Measurements from ENCODE around the gene SYT14.

SYT14 gene

GRCh38 chr1:210125143-210125542 is 187.1 kb downstream of the SYT14 start:
- no peak for DNase-seq (ENCODE audit: low read depth)
- no peak overlapping the region for H3K4me3 ChIP-seq (ENCODE audit: control insufficient read depth, low read depth, low read length)
- TF ChIP-seq, protein P1, sequence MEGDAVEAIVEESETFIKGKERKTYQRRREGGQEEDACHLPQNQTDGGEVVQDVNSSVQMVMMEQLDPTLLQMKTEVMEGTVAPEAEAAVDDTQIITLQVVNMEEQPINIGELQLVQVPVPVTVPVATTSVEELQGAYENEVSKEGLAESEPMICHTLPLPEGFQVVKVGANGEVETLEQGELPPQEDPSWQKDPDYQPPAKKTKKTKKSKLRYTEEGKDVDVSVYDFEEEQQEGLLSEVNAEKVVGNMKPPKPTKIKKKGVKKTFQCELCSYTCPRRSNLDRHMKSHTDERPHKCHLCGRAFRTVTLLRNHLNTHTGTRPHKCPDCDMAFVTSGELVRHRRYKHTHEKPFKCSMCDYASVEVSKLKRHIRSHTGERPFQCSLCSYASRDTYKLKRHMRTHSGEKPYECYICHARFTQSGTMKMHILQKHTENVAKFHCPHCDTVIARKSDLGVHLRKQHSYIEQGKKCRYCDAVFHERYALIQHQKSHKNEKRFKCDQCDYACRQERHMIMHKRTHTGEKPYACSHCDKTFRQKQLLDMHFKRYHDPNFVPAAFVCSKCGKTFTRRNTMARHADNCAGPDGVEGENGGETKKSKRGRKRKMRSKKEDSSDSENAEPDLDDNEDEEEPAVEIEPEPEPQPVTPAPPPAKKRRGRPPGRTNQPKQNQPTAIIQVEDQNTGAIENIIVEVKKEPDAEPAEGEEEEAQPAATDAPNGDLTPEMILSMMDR (IDR thresholded peaks at IDR 0.05; ENCODE audit: control insufficient read depth, insufficient read depth, low read depth, low read length, missing control alignments): no peak

GRCh38 chr1:210129092-210129491 is 191.1 kb downstream of the SYT14 start:
- no peak overlapping the region for H3K4me3 ChIP-seq (ENCODE audit: control insufficient read depth, low read depth, low read length)
- TF ChIP-seq, protein P1 (IDR thresholded peaks at IDR 0.05; ENCODE audit: control insufficient read depth, insufficient read depth, low read depth, low read length, missing control alignments): no peak
- no peak for DNase-seq (ENCODE audit: low read depth)

DNA sequence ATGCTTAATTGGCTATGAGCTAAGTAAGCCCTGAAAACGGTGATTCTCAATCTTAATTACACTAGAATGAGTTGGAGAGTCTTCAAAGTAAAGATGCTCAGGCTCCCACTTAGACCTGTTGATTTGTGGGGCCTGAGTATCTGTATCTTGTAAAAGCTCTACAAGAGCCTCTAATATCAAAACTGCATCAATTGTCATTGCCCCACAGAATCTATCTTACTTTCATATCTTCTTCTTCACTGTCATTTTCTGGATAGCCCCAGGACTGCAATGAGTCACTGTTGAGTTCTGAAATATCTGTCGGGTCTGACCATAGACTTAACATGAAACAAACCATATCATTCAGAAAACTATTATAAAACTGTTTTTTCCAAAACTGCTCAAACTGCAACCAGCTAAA is 191.7 kb downstream of the SYT14 start:
- no peak overlapping the region for H3K4me3 ChIP-seq (ENCODE audit: control insufficient read depth, low read depth, low read length)
- DNase-seq (ENCODE audit: low read depth): no peak
- TF ChIP-seq, protein P1 (IDR thresholded peaks at IDR 0.05; ENCODE audit: control insufficient read depth, insufficient read depth, low read depth, low read length, missing control alignments): no peak

- TF ChIP-seq, protein P1 (IDR thresholded peaks at IDR 0.05; ENCODE audit: control insufficient read depth, insufficient read depth, low read depth, low read length, missing control alignments): no peak
- no peak for DNase-seq (ENCODE audit: low read depth)
Observed at GRCh38 chr1:210132582-210132981, 194.6 kb downstream of the SYT14 start.

GRCh38 chr1:210143465-210144062 is 205.5 kb downstream of the SYT14 start:
- TF ChIP-seq, protein P1 (IDR thresholded peaks at IDR 0.05; ENCODE audit: control insufficient read depth, insufficient read depth, low read depth, low read length, missing control alignments): peak; percentile 58
- no peak overlapping the region for H3K4me3 ChIP-seq (ENCODE audit: control insufficient read depth, low read depth, low read length)
- no peak for DNase-seq (ENCODE audit: low read depth)

More at GRCh38 chr1:210132582-210132981, 194.6 kb downstream of the SYT14 start:
- no peak overlapping the region for H3K4me3 ChIP-seq (ENCODE audit: control insufficient read depth, low read depth, low read length)

DNA sequence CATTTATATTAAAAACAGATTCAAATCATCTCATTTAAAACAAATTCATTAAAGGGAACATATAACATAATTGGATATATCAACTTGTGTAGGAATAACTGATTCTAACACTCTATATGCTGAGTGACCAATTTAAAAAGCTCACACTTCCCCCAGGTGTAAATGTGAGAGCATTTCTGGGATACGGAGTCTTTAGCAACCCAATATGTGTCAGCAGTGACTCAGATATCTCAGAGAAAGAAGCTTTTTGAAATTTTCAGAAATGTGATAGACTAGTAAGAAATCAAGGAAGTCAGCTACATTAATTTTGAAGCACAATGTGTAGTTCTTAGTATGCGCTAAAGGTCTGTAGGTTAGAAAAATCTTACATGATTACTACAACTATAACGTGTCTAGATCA is 206.7 kb downstream of the SYT14 start:
- TF ChIP-seq, protein P1 (IDR thresholded peaks at IDR 0.05; ENCODE audit: control insufficient read depth, insufficient read depth, low read depth, low read length, missing control alignments): no peak
- no peak for DNase-seq (ENCODE audit: low read depth)
- no peak overlapping the region for H3K4me3 ChIP-seq (ENCODE audit: control insufficient read depth, low read depth, low read length)

All from AG09309 (cell line).